Stimulated activated CD4-positive, alpha-beta T cell treated with anti-CD3 and anti-CD28 coated beads, TNF-alpha, amount 100 ng/mL, for 1 hour (primary cell): Measurements from ENCODE around the gene GLP2R.
"Not testable (repeated sequence)": the region's sequence is repeated elsewhere in the genome, so short reads cannot be mapped to it uniquely, and the experiment has no call there.

ENCODE experiments used
- DNase-seq, 3 donors: peaks; one replicate each; pipeline ENCODE4 v3.0.0-alpha.2; 2020; ENCODE audit warnings: low read depth in 3 of 3, low spot score in 1 of 3

GLP2R gene, protein sequence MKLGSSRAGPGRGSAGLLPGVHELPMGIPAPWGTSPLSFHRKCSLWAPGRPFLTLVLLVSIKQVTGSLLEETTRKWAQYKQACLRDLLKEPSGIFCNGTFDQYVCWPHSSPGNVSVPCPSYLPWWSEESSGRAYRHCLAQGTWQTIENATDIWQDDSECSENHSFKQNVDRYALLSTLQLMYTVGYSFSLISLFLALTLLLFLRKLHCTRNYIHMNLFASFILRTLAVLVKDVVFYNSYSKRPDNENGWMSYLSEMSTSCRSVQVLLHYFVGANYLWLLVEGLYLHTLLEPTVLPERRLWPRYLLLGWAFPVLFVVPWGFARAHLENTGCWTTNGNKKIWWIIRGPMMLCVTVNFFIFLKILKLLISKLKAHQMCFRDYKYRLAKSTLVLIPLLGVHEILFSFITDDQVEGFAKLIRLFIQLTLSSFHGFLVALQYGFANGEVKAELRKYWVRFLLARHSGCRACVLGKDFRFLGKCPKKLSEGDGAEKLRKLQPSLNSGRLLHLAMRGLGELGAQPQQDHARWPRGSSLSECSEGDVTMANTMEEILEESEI

DNA sequence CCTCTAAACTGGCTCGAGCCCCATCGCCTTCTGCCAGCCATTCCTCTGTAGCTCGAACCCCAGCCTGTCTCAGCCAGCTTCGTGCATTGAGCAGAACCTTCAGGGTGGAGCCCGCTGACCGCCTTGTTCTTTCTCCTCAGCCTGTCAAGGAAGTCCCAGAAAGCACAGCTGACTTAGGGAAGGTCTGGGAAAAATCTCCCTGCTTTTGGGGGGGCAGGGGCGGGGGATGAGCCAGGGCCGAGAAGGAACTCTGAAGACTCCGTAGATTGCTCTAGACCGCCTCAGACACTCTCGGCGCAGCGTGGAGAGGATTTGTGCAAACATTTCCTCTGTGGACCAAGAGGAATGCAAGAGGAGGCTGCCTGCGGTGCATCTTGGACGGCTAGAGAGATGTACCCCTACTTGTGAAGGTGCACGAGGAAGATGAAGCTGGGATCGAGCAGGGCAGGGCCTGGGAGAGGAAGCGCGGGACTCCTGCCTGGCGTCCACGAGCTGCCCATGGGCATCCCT lies at the start of gene GLP2R:
Gene GLP2R (plus strand): TSS at position 284 of the 510 bp plus-strand sequence. CDS start 140 bp downstream, at position 424.
- DNase-seq: no peak

DNA sequence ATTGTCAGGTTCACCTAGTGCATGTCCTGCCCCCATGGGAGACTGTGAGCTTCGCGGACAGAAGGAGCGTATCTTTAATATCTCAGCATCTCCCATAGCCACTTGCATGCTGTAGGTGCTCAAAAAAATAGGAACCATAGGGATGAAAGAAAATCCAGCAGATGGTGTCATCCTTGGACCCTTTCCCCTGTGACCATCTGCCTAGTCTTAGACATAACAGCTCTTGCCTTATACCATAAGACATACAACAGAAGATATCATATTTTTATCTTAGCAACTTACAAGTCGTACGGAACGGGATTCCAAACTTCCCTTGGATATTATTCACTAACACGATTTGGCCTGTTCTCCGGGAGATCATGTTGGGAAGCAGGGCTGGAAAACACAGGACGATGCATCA lies 48.8 kb upstream of the GLP2R start:
- DNase-seq: no peak

DNA sequence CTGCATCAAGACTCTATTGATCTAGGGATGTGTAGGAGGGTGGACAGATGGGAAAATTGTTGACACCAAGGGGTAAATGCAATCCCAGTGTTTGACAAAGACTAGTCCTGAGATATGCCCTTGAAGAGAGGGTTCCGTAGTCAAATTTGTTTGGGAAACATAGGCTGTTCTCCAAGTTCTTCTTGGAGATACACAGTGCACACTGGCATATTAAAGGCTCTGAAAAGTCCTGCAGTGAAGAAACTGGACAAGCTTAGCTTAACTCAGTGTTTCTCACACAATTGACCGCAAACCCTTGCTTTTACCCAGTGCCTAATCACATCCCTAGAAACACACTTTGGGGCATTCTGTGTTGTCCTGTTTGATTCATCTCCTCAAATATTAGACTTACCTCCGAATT lies 45.2 kb upstream of the GLP2R start:
- DNase-seq: no peak

DNA sequence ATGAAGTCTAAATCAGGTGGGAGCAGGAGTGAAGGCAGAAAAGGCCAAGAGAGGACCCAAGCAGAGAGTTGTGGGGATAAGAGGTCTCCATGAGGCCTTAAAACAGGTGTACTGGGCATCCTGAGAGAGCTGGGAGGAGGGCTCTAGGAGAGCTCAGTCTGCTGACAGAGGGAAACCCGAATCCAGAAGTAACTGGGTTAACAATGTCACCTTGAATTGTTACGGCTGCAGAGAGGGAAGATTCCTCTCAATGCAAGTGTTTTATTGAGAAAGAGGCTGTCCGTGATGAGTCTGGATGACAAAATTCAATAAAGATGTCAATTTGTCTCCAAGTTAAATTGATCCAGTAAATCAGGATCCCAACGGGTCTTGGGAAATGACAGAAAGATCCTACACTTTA lies 42.7 kb upstream of the GLP2R start:
- DNase-seq: no peak

DNA sequence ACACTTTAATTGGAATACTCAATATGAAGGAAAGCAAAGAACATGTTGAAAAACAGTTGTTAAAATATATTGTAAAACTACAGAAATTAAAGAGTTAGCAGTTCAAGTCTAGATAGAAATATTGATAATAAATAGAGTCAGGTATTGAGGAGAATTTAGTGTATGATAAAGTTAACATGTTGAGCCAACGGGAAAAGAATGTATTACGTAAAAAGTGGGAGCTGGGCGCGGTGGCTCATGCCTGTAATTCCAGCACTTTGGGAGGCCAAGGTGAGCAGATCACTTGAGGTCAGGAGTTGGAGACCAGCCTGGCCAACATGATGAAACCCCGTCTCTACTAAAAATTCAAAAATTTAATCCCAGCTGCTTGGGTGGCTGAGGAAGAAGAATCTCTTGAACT lies 42.3 kb upstream of the GLP2R start:
- DNase-seq: not testable (repeated sequence)

DNA sequence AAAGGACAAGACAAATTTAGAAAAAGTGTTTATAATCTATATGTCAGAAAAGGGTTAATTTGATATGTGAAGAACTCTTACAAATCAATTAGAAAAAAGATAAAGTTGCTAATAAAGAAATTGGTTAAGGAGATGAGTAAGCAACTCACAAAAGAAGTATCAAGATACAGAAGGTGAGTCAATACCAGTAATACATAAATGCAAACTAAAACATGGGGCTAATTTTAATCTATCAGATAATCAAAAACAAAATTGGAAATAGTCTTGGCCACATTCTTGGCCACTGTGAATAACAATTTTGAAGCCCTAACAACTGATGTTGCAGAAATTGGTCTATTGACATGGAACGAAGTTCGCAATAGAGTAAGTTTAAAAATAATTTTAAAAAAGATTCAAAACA lies 41.2 kb upstream of the GLP2R start:
- no peak for DNase-seq

DNA sequence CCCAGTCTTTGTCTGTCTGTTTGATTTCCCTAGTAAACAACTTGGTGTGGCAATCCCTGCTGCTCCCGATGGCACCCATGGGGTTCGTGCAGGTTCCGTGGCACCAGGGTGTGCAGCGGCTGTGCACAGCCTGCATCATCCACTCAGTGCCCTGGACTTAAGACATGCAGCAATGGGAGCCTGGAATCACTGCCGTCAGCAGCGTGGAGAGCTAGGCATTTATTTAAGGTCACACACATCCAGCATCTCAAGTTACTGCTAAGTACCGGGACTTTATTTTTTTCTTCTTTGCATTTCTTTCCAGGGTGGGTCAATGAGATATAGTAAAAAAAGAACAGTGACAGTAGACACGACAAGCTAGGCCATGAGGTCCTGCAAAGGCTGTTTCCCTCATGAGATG lies 37.1 kb upstream of the GLP2R start:
- no peak for DNase-seq

DNA sequence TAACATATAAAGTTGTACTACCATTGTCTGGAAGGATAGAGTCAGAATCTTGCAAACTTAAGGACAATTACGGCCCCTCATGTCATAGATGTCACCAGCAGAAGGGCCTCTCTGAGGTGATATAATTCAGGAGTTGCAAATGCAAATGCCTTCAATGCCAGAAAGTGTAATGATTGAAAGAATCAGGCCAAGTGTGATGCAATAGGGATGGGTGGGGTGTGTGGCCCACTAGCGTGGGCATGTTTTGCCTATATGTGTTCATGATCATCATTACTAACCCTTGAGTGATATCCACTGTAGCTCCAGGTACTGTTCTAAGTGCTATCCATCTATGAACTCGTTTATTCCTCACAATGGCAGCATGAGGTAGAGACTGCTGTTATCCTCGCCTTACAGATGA lies 35.4 kb upstream of the GLP2R start:
- DNase-seq: no peak

DNA sequence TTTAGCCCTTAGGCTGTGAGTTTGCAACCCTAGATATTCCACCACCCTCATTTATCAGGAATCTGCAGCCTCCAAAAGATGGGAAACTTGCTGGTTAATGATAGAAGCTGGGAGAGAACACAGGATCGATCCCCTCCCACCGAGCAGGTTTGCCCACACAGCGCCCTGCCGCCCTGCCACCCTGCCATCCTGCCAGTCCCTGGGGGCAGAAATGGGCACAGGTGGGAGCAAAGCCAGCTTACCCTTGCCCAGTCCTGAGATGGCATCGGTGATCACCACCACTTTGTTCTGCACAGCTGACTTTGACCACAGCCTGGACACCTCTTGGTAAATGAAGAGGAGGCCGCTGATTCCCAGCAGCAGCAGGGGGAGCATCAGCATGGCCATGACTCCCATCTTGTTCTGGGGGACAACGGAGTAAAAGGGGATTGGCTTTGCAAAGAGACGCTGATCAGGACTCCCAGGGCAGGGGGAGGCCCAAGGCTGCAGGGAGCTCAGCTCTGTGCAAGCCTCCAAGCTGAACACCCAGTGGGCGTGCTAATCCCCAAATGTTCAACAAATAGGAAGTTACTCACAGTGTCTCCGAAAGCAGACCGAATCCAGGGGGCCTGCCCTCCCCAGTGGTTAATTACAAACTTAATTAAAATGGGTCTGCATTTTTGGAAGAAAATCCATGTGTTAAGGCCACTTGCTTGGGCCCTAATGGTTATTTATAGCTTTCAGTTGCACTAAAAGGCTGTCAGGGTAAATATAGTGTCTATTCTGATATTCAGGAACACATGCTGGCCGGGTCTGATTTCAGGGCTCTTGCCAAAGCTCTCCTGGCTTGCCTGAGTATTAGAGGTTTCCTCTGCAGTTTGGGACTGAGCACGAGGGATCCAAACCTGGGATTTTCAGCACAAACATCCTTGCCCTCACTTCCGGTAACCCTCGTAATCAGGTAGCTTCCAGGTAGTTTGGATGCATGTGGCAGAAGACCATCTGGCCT lies 34.5 kb upstream of the GLP2R start, which contains the start of gene DHRS7C:
Gene DHRS7C (minus strand): TSS at position 704 of the 988 bp plus-strand sequence. CDS start 308 bp downstream, at position 396.
- no peak for DNase-seq

DNA sequence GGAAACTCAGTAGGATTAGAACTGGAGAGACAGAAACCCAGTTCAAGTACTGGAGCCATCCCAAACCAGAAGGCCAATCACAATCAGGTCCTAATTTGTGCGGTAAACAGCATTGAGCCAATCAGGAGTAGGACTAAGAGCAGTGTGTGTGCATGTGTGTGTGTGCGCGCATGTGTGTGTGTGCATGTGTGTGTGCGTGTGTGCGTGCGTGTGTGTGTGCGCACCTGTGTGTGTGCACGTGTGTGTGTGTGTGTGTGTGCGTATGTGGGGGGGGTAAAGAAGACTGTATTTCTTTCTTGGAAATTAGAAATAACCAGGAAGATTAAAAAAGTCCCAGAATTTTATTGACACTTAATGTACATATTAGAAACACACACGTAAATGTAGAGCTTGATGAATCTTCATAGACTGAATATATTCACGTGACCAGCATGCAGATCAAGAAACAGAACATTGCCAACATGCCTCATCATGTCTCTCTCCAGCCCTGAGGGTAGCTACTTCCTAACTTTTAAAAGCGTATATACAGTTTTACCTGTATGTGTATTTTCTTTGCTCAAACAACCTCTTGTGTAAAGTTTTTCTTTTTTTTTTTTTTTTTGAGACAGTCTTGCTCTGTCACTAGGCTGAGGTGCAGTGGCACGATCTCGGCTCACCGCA lies 33.4 kb upstream of the GLP2R start:
- DNase-seq: no peak

DNA sequence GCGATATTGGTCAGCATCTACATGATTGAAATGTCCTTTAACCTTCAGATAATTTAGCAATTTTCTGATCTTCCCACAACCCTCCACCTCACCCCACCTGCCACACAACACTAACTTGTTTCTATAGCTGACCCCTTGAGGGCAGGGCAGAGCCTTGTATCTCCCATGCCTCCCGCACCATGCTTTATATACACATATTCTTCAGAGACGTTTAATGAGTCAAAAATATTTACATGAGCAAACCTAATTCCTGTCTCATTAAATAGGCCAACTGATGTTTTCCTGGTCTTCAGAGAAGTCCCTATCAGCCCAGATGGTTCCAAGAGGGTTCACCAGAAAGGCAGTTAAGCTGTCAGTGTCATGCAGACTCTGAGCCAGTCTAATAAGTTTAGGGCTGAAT lies 27.7 kb upstream of the GLP2R start:
- no peak for DNase-seq

DNA sequence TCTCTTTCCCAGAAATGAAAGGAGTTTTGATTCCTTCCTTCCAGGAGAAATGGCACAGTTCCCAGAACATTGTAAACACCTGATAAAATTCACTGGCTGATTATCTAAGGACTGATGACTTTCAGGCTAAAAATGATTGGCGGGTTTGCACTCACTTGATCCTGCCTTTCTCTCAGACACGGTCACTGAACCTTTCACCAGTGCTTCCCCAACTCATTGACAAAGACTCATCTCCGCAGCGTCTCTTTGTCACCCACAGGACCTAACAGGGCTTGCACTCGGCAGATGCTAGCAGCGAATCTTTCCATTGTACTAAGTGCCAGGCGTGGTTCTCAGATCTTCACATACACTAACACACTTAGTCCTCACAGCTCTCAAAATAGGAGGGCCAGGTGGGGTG lies 27.0 kb upstream of the GLP2R start:
- DNase-seq: no peak

DNA sequence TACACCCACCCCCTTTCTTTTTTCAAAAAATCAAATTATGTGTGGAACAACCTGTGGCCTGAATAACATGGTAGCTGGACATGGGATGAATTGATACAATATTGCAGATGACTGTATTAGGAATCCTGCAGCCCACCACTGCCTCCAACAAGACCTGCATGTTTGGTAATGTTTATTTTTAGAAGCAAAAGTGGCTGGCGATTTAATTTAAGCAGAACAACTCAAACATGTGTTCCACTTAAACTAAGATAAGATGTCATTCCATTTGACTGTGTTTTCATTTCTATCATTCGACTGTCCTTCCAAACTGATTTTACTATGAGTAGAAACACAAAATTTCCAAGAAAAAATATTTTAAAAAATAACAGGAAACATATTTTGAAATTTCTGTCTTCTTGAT lies 24.2 kb upstream of the GLP2R start:
- no peak for DNase-seq

DNA sequence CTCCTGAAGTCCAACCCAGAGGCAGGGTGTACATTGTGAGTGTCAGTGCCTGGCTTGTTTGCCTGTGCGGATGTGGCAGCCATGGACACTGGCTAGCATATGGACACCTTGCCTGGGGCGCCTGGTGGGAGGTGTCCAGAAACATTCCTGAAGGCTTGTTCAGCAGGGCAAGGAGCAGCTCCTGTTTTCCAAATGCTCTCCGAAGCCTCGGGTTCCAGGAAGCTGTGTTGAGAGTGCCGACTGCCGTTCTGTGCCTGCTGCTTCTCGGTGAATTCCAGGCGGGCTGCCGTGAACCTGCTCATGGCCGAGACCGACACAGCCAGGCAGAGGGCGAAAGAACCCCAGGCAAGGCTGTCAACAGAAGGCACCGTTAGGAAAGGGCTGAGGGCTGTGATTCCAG lies 23.4 kb upstream of the GLP2R start:
- no peak for DNase-seq

DNA sequence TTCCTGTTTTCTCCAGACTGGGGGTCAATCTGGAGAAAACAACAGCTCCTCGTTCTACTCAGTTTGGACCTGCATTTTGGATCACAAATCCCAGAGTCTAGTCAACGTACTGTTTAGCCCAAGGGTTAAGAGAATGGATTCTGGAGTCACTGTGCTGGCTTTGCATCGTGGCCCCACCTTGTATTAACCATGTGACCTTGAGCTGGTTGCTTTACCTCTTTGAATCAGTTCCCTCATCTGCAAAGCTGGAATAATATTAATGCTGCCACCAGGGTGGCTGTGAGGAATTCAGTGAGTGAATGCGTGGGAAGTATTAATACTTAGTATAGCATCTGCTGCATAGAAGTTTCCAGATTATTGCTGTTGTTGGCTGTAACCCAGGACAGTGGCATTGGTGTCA lies 23.0 kb upstream of the GLP2R start:
- DNase-seq: no peak

DNA sequence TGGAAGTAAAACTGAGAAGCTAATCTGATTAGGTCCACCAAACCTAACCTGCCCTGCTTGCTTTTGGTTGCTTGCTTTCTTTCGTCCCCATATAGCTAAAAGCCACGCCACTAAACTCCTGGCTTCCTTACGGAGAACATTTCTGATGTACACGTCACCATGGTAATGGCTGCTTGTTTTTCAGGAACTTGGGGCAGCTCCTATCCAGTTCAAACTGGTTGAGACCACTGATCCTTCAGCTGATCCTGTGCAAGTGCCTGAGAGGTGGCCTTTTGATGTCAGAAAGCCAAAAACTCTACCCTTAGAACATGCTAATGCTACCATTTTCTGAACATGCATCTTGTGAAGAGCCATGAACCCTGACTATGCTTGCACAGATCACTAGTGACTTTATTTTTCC lies 20.0 kb upstream of the GLP2R start:
- no peak for DNase-seq

DNA sequence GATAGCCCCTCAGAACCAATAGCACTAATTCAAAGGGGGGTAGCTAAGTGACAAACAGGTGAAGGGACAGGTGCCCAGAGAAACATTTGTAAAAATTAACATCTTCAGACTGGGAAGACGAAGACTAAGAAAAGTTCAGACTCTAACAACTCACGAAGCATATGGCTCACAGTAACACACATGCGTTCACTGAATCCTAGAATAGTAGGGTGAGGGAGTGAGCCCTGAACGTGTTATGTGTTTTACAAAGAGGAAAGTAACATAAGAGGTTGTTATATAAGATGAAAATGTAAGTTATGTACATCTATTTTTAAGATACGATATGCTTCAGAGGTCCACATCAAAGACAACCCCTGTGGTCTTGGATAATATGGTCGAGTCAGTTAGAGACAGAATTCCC lies 19.0 kb upstream of the GLP2R start:
- no peak for DNase-seq

DNA sequence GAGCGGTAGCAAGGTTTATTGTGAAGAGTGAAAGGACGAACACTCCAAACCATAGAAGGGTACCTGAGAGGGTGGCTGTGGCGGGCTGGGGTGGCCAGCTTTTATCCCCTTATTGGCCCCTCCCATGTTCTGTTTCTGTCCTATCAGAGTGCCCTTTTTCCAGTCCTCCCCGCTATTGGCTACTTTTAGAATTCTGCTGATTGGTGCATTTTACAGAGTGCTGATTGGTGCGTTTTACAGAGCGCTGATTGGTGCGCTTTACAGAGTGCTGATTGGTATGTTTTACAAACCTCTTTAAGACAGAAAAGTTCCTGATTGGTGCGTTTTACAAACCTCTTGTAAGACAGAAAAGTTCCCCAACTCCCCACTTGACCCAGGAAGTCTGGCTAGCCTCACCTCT lies 16.3 kb upstream of the GLP2R start:
- no peak for DNase-seq

DNA sequence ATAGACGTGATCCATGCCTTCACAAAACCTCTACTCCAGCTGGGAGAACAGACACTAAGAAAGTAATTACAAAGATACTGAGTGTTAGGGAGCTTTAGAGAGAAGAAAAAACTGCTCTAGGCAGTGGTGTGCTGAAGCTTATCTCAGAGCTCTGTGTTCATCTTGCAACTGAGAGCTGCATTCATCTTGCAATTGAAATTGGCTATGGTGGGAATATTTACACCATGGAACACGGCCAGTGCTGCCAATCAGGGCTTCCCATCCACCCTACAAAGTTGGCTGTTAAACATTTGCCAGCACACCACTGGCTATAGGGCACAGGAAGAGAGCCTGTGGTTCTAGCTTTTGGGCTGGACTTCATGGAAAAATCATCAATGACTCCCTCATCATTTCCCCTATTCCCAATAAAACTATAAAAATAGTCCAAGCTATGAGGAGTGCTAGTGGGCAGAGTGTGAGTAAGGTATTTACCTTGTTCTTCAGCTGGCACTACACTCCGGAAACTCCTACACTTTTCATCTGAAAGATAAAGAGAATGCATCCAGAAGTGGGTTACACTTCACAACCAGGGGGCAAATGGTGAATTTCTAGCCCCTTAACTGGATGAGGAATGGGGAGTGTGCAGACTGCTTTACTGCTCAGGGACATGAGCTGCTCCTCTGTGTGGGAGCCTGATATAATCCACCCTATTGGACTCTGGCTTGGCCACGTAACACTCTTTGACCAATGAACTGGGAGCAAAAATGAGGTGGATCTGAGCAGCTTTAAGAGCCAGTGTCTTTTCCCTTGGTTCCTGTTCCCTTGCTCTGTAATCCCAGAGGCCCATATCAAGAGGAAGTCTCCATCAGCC lies 15.4 kb upstream of the GLP2R start:
- DNase-seq: no peak

DNA sequence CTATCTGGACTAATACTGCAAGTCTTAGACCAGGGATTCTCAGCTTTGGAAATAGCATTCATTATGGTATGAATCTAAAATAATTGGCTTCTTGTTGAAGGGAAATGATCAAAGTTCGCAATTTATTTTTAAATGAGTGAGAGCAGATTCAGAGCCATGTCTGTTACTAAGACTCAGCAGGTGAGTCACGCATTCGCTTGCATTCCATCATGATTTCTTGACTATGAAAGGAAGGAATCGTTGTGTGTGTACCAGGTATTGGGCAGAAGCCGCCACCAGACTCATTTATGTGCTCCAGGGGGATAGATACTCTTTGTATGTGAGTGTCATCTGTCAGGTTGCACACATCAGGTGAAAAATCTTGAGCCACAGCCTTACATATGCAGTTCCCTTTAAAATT lies 14.6 kb upstream of the GLP2R start:
- no peak for DNase-seq
